Upper lobe of left lung (tissue), 6 donors: ENCODE measurements around the gene SOX9. TPM values are rescaled to one million over a fixed set of nuclear protein-coding genes. Genes with fewer than 3 reads are reported as not detected.
"Not testable (repeated sequence)": the region's sequence is repeated elsewhere in the genome, so short reads cannot be mapped to it uniquely, and the experiment has no call there.

Source experiments
- ATAC-seq, 2 donors: fragments of 200-7000 bp; cut with Tn5 transposase; one replicate each; pipeline ENCODE4 v1.9.1; 2022; ENCODE audit warnings: mild to moderate bottlenecking in 2 of 2, moderate library complexity in 2 of 2; ENCODE audit not compliant: low FRiP score in 2 of 2
- DNase-seq, 2 donors: peaks; one replicate each; pipeline ENCODE4 v3.0.0-alpha.2; 2019 to 2020
- H3K27ac ChIP-seq, 4 donors: fragments of 200-600 bp; sonication (generic); one replicate each; pipeline ENCODE4 v1.5.1; 2016 to 2019
- H3K27me3 ChIP-seq, 4 donors: fragments of 200-600 bp; sonication (generic); one replicate each; pipeline ENCODE4 v1.5.1; 2017 to 2019
- H3K36me3 ChIP-seq, 4 donors: fragments of 200-600 bp; sonication (generic); one replicate each; pipeline ENCODE4 v1.5.1; 2016 to 2019
- H3K4me1 ChIP-seq, 4 donors: fragments of 200-600 bp; sonication (generic); one replicate each; pipeline ENCODE4 v1.5.1; 2018 to 2019
- H3K4me3 ChIP-seq, 4 donors: fragments of 200-600 bp; sonication (generic); one replicate each; pipeline ENCODE4 v1.5.1; 2017 to 2019; ENCODE audit warnings: mild to moderate bottlenecking in 2 of 4, moderate library complexity in 1 of 4
- H3K9me3 ChIP-seq, 4 donors: fragments of 200-600 bp; sonication (generic); one replicate each; pipeline ENCODE4 v1.5.1; 2018 to 2019
- CTCF ChIP-seq, 6 experiments: fragments of 450-650 bp in 4 of 6; fragments of 200-600 bp in 2 of 6; sonication (generic) in 2 of 6; IDR thresholded peaks; one replicate each; pipeline ENCODE4 v1.5.1; 2016 to 2019; ENCODE audit warnings: antibody characterized with exemption in 6 of 6
- EP300 ChIP-seq, 4 donors: sonication (generic); formaldehyde crosslinking; IDR thresholded peaks; one replicate each; pipeline ENCODE4 v1.5.1; 2017; ENCODE audit warnings: antibody characterized with exemption in 4 of 4, control low read depth in 2 of 4
- POLR2A ChIP-seq, 4 donors: fragments of 450-650 bp; IDR thresholded peaks; one replicate each; pipeline ENCODE4 v1.5.1; 2016 to 2017; ENCODE audit warnings: antibody characterized with exemption in 4 of 4, mild to moderate bottlenecking in 2 of 4
- POLR2AphosphoS5 ChIP-seq, 2 donors: sonication (generic); formaldehyde crosslinking; IDR thresholded peaks; one replicate each; pipeline ENCODE4 v1.5.1; 2017; ENCODE audit warnings: antibody characterized with exemption in 2 of 2
- WGBS, 2 donors: methylation state at CpG; one replicate each; pipeline ENCODE4 v1.1.5; 2017 to 2018; 5-methylcytosine and 5-hydroxymethylcytosine counted together
- total RNA-seq, 6 donors: library from RNA; depleted of rRNA in 4 of 6; stranded (reverse); fragments of >200 nt in 4 of 6; gene quantifications; one replicate each; pipeline versions ENCODE4 v1.1.0 to v1.2.1, GENCODE V29; 2016 to 2021
- donor health status: DM: no; HTN: no; CAD: no; lungs with moderate emphysema.
- donor health status: DM: no; HTN: yes; CAD: no; lungs with severe emphysema.

Gene SOX9
- total RNA-seq, 6 donors from 2014 or later, result 3.3 to 10.7 (median 4.3) TPM

- TF ChIP-seq EP300 (IDR thresholded peaks at IDR 0.05) (no peak), CTCF (IDR thresholded peaks at IDR 0.05) (no peak), POLR2AphosphoS5 (IDR thresholded peaks at IDR 0.05) (no peak), POLR2A (IDR thresholded peaks at IDR 0.05) (no peak)
- Histone ChIP-seq H3K27ac (no peak overlapping the region), H3K36me3 (no peaks in the 10 kb centered on the region), H3K4me1 (no peaks in the 10 kb centered on the region), H3K9me3 (no peaks in the 10 kb centered on the region), H3K4me3 (peak overlapping the region in 2 of 4 donors; percentile 26 to 34), H3K27me3 (peaks cover 0 to 4% (median 0%) of the 10 kb centered on the region in 4 donors)
- 51 to 61% methylated on average over 18 of the region's 18 CpGs for WGBS, 2 donors
- peak in 1 of 2 donors; percentile 60 for DNase-seq
- peak in 1 of 2 donors; percentile 30 for ATAC-seq
Measured at GRCh38 chr17:72110231-72110941, 10.4 kb upstream of the SOX9 start.

GRCh38 chr17:72110942-72111318 lies 9.9 kb upstream of the SOX9 start:
- Histone ChIP-seq H3K4me1 (no peaks in the 10 kb centered on the region), H3K36me3 (no peaks in the 10 kb centered on the region), H3K27me3 (peaks cover 0 to 4% (median 2%) of the 10 kb centered on the region in 4 donors), H3K27ac (no peak overlapping the region), H3K9me3 (no peaks in the 10 kb centered on the region), H3K4me3 (peak overlapping the region in 1 of 4 donors; percentile 34)
- WGBS, 2 donors, result 41 to 47% methylated on average over 4 of the region's 4 CpGs
- no peak for DNase-seq
- TF ChIP-seq POLR2A (IDR thresholded peaks at IDR 0.05), result no peak
- no peak for TF ChIP-seq CTCF (IDR thresholded peaks at IDR 0.05)
- TF ChIP-seq POLR2AphosphoS5 (IDR thresholded peaks at IDR 0.05), result no peak
- no peak for TF ChIP-seq EP300 (IDR thresholded peaks at IDR 0.05)
- ATAC-seq, result no peak

- no peak overlapping the region for H3K27ac ChIP-seq
- WGBS, 2 donors, result 33 to 44% methylated on average over 10 of the region's 10 CpGs
- ATAC-seq, result no peak
Measured at GRCh38 chr17:72111336-72111923, 9.4 kb upstream of the SOX9 start.

GRCh38 chr17:72111926-72112325 lies 8.9 kb upstream of the SOX9 start:
- not testable (repeated sequence) for H3K4me3 ChIP-seq, H3K4me1 ChIP-seq, H3K9me3 ChIP-seq, ATAC-seq, H3K36me3 ChIP-seq, DNase-seq, H3K27ac ChIP-seq
- 86 to 92% methylated on average over 5 of the region's 5 CpGs for WGBS, 2 donors
- peaks cover 0 to 14% (median 7%) of the 10 kb centered on the region in 4 donors for H3K27me3 ChIP-seq

More at GRCh38 chr17:72111336-72111923, 9.4 kb upstream of the SOX9 start:
- Histone ChIP-seq H3K4me1 (peaks cover 0 to 4% (median under 1%) of the 10 kb centered on the region in 4 donors), H3K27me3 (peaks cover 0 to 9% (median 4%) of the 10 kb centered on the region in 4 donors), H3K36me3 (no peaks in the 10 kb centered on the region), H3K4me3 (no peak overlapping the region), H3K9me3 (no peaks in the 10 kb centered on the region)
- no peak for DNase-seq
- TF ChIP-seq POLR2AphosphoS5 (IDR thresholded peaks at IDR 0.05) (no peak), CTCF (IDR thresholded peaks at IDR 0.05) (no peak), POLR2A (IDR thresholded peaks at IDR 0.05) (no peak), EP300 (IDR thresholded peaks at IDR 0.05) (no peak)

GRCh38 chr17:72113751-72114150 lies 7.1 kb upstream of the SOX9 start:
- Histone ChIP-seq H3K9me3 (no peaks in the 10 kb centered on the region), H3K27me3 (peaks cover 0 to 32% (median 15%) of the 10 kb centered on the region in 4 donors), H3K4me1 (peaks cover 12 to 27% (median 19%) of the 10 kb centered on the region in 4 donors), H3K36me3 (no peaks in the 10 kb centered on the region), H3K27ac (no peak overlapping the region), H3K4me3 (no peak overlapping the region)
- no peak for ATAC-seq
- no peak for DNase-seq
- TF ChIP-seq CTCF (IDR thresholded peaks at IDR 0.05), result no peak
- 73 to 96% methylated on average over 4 of the region's 4 CpGs for WGBS, 2 donors
